Skeletal muscle tissue (tissue), 4 donors: ENCODE measurements around the gene PCDH12. TPM values are rescaled to one million over a fixed set of nuclear protein-coding genes. Genes with fewer than 3 reads are reported as not detected.
"Not testable (repeated sequence)": the region's sequence is repeated elsewhere in the genome, so short reads cannot be mapped to it uniquely, and the experiment has no call there.

Experiments used
- H3K27ac ChIP-seq: one replicate; pipeline ENCODE4 v1.7.0; 2013; ENCODE audit warnings: mild to moderate bottlenecking, low read depth, low read length, inconsistent platforms
- H3K27me3 ChIP-seq, 3 donors: one replicate each; pipeline ENCODE4 v1.7.0; 2013; ENCODE audit warnings: low read length in 3 of 3; ENCODE audit not compliant: control insufficient read depth in 3 of 3, insufficient read depth in 3 of 3
- H3K36me3 ChIP-seq, 3 donors: one replicate each; pipeline ENCODE4 v1.7.0; 2013; ENCODE audit warnings: low read length in 3 of 3; ENCODE audit not compliant: control insufficient read depth in 3 of 3, insufficient read depth in 3 of 3
- H3K4me1 ChIP-seq, 3 donors: one replicate each; pipeline ENCODE4 v1.7.0; 2013; ENCODE audit warnings: low read length in 3 of 3, mild to moderate bottlenecking in 3 of 3; ENCODE audit not compliant: control insufficient read depth in 3 of 3, insufficient read depth in 3 of 3
- H3K4me3 ChIP-seq, 3 donors: one replicate each; pipeline ENCODE4 v1.7.0; 2013; ENCODE audit warnings: low read length in 3 of 3
- H3K9ac ChIP-seq, 3 donors: one replicate each; pipeline ENCODE4 v1.7.0; 2013; ENCODE audit warnings: low read length in 3 of 3, mild to moderate bottlenecking in 3 of 3, moderate library complexity in 2 of 3, low read depth in 1 of 3
- H3K9me3 ChIP-seq, 3 donors: one replicate each; pipeline ENCODE4 v1.7.0; 2013; ENCODE audit warnings: low read length in 3 of 3; ENCODE audit not compliant: control insufficient read depth in 3 of 3
- total RNA-seq: library from RNA; depleted of rRNA; stranded (reverse); fragments of >200 nt; gene quantifications from one replicate; pipeline ENCODE4 v1.2.3, GENCODE V29; 2014
- donor health status: Osteomylitis.

The PCDH12 gene
- total RNA-seq, 1 donor from 2014 or later, result 12.0 TPM

DNA sequence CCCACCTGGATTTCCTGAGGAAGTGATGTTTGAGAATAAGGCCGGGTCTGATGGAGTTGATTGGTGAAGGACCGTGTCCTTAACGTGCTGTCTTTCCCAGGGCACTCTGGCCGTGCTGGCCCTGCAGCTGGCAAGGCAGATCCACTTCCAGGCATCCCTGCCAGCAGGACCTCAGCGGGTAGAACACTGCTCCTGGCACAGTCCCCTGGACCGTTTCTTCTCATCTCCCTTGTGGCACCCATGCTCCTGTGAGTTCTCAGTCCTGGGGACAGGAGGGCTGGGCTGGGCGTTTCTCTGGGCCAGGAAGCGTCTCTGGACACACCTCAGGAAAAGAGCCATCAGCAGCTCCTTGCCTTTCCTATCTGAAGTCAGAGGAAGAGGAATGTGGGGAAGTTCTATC, 30.0 kb downstream of the PCDH12 start:
- H3K27ac ChIP-seq, result no peak overlapping the region

DNA sequence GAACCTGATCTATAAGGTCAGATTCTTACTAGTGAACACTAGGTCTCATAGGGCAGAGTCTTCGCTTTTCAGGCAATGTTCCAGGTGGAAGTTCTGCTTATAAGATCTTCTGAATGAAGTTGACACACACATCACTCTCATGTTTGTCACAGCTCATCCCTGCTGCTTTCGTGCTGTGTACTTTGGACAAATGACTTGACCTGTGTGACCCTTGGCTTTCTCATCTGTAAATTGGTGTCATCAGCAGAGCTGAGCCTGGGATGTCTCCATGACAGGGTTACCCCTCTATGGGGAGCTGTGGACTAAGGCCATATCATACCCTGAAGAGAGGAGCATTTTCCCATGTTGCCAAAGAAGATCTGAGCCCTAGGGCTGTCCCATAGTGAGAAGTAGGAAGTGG, 31.6 kb downstream of the PCDH12 start:
- H3K27me3 ChIP-seq, result no peaks in the 10 kb centered on the region
- H3K9me3 ChIP-seq, result no peaks in the 10 kb centered on the region
- H3K4me3 ChIP-seq, result no peak overlapping the region
- H3K36me3 ChIP-seq, result peaks cover 53 to 55% (median 55%) of the 10 kb centered on the region in 3 donors
- peaks cover 13 to 34% (median 25%) of the 10 kb centered on the region in 3 donors for H3K4me1 ChIP-seq
- peak overlapping the region in 1 of 3 donors; percentile 52 for H3K9ac ChIP-seq
- H3K27ac ChIP-seq, result no peak overlapping the region

More for the DNA sequence above, 30.0 kb downstream of the PCDH12 start:
- Histone ChIP-seq H3K4me3 (no peak overlapping the region), H3K9me3 (no peaks in the 10 kb centered on the region), H3K4me1 (peaks cover 13 to 26% (median 19%) of the 10 kb centered on the region in 3 donors), H3K27me3 (no peaks in the 10 kb centered on the region), H3K9ac (no peak overlapping the region), H3K36me3 (peaks cover 66 to 67% (median 67%) of the 10 kb centered on the region in 3 donors)

DNA sequence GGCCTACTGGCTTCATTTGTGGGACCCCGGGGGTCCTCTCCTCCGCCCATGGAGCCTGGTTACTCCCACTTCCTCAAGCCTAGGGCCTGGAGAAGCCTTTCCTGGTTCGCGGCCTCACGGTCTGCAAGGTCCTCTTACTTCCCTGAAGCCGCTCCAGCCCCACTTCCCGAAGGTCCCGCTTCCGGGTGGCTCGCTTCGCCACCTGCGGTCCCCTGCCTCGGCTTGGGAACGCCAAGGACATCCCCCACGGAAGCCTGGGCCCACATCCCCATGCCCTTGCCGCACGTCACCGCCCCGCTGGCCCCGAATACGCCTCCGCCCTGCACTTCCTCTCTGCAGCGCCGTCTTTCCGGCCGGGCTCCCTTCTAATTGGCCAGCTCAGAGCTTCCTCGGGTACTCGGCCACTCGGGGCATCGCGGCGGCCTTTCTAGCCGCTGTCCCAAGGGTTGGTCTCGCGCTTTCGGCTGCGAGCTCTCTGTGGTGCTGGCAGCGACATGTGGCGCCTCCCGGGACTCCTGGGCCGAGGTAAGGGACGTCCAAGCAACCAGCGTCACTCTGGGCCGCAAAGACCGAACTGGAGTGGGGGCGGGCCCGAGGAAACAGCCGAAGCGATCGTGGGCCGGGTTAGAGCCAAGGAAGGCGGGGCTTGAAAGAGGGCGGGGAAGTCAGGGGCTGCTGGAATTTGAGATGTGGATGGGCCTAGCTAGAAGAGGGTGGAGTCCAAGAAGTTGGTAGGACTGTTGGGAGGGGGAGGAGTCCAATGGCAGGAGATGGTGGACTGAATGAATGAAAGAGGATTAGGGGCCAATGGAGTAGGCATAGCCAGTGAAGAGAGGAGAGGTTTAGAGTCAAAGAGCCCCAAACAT, 34.3 kb downstream of the PCDH12 start, which contains the start of gene DELE1:
Gene DELE1, plus strand, starts transcription at position 424 of the 866 bp plus-strand sequence. Its CDS starts 71 bp downstream, at position 495.
- Histone ChIP-seq H3K27ac (peak within 1 kb of the TSS; percentile 97), H3K4me1 (peaks cover 13 to 30% (median 25%) of the 10 kb centered on the region in 3 donors), H3K4me3 (peak within 1 kb of the TSS; percentile 82 to 95 (median 90))

DNA sequence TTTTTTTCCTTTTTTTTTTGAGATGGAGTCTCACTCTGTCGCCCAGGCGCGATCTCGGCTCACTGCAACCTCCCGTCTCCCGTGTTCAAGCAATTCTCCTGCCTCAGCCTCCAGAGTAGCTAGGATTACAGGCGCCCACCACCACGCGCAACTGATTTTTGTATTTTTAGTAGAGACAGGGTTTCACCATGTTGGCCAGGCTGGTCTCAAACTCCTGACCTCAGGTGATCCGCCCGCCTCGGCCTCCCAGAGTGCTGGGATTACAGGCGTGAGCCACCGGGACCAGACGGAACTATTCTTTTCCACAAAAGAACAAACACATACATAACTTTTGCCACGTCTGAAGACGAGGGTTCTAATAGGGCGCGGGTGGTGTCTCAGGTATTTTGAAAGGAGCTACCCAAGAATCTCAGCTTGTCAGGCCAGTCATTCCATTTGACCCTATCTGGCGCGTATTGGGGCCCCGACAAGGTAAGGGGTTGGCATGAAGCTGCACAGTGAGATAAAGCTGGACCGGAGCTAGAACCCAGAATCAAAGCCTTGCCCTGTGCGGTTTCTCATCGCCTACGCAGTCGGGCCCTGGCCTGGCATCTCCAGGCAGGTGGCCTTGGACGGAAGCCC, 35.1 kb downstream of the PCDH12 start:
- peak overlapping the region; percentile 91 to 98 (median 97) for H3K9ac ChIP-seq
- H3K4me1 ChIP-seq, result peaks cover 13 to 26% (median 19%) of the 10 kb centered on the region in 3 donors
- H3K27me3 ChIP-seq, H3K9me3 ChIP-seq: not testable (repeated sequence)
- peak overlapping the region; percentile 97 for H3K27ac ChIP-seq
- H3K36me3 ChIP-seq, result peaks cover 19 to 25% (median 24%) of the 10 kb centered on the region in 3 donors
- peak overlapping the region; percentile 82 to 95 (median 90) for H3K4me3 ChIP-seq

More for the DNA sequence above, 34.3 kb downstream of the PCDH12 start, which contains the start of gene DELE1:
- Histone ChIP-seq H3K9ac (peak within 1 kb of the TSS; percentile 91 to 98 (median 97)), H3K36me3 (peaks cover 27 to 32% (median 30%) of the 10 kb centered on the region in 3 donors), H3K27me3 (no peaks in the 10 kb centered on the region), H3K9me3 (no peaks in the 10 kb centered on the region)

DNA sequence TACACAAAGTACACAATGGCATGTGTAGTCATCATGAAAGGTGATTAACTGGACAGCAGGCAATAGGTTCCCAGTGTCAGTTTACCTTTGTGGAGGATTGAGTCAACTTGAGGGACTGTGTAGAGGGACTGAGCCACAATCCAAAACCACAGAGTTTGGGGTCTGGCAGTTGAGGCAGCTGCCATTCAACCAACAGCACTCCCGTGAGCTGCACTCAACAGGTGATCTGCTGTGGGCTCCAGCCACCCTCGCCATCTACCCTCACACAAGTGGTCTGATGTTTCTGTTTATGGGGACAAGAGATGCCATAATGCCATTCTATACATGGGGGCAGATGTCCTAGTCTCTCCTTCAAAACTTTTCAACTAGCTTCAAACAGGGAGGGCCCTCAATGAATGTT, 37.2 kb downstream of the PCDH12 start:
- Histone ChIP-seq H3K27me3 (no peaks in the 10 kb centered on the region), H3K27ac (no peak overlapping the region), H3K36me3 (peaks cover 5% of the 10 kb centered on the region in 3 donors)

DNA sequence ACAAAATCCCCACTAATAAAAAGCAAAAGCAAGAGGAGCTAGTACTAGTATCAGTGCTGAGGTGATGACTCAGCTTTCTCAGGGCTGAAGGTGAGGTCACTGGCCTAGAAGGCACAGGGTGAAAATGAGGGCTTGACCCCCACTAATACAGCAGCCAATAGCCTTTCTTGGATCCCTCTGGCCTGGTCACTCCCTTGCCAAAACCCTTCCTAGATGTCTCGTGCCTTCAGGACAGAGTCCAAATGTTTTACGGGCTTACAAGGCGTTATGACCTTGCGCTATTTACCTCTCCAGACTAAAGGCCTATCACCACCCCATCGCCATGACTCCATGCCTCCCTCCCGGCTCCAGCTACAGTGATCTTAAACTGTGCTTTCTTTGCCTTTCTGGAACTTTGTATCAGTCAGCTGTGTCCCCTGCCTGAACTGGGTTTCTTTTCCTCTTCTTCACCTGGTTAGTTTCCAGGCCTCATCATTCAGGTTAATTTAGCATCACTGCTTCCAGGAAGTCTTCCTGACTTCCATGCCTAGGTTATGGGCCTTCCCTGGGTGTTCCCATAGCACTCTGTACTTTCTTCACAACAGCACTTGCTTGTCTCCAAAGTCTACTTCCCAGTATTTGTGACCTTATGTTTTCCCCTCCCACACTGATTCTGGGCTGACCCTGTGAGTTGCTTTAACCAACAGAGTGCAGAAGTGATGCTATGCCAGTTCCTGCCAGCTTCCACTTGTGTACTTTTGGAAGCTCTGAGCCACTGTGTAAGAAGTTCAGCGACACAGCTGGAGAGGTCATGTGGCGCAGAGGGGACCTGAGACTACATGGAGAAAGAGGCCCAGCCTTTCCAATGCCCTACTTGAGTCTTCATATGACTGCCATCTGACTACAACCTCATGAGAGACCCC, 38.5 kb downstream of the PCDH12 start:
- no peak overlapping the region for H3K4me3 ChIP-seq
- no peak overlapping the region for H3K27ac ChIP-seq
- no peaks in the 10 kb centered on the region for H3K27me3 ChIP-seq
- peaks cover 5 to 18% (median 18%) of the 10 kb centered on the region in 3 donors for H3K4me1 ChIP-seq
- no peak overlapping the region for H3K9ac ChIP-seq
- H3K36me3 ChIP-seq, result no peaks in the 10 kb centered on the region
- no peaks in the 10 kb centered on the region for H3K9me3 ChIP-seq

More for the DNA sequence above, 37.2 kb downstream of the PCDH12 start:
- H3K9me3 ChIP-seq, result no peaks in the 10 kb centered on the region
- no peak overlapping the region for H3K4me3 ChIP-seq
- H3K9ac ChIP-seq, result no peak overlapping the region
- peaks cover 6 to 21% (median 19%) of the 10 kb centered on the region in 3 donors for H3K4me1 ChIP-seq

DNA sequence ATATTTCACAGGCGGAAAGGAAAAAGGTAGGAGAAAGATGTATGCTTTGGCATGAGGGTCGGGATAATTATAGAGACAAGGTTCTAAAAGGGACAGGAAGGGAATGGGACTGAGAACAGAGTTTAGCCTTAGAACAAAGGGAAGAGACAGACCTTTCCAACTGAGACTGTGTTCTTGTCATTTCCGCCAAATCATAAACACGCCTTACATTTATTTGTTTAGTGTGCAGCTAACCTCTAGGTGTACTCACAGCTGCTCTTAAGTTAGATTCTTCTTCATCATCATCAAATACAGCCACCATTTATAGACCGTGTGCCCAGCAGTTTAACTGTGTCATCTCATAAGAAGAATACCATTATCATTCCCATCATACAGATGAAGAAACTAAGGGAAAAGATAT, 40.2 kb downstream of the PCDH12 start:
- Histone ChIP-seq H3K27me3 (peaks cover 4% of the 10 kb centered on the region in 3 donors), H3K36me3 (no peaks in the 10 kb centered on the region), H3K9ac (no peak overlapping the region), H3K4me1 (peaks cover 7 to 16% (median 11%) of the 10 kb centered on the region in 3 donors), H3K4me3 (no peak overlapping the region), H3K27ac (no peak overlapping the region), H3K9me3 (no peaks in the 10 kb centered on the region)

DNA sequence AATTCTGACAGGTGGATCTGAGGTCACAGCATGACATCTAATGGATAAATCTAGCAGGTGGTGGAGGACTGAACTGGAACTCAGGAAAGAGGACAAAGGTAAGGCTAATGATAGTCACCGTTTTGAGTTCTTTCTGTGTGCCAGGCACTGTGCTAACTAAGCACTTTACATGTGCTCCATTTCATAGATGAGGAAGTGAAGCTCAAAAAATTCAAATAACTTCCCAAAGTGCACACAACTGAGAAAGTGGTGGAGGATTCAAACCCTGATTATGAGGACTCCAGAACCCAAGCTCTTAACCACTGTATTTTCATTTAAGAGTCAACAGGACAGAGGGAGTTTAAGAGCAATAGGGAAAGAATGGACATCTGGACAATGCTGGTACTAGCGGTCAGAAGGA, 41.5 kb downstream of the PCDH12 start:
- Histone ChIP-seq H3K4me3 (no peak overlapping the region), H3K27me3 (peaks cover 4 to 5% (median 4%) of the 10 kb centered on the region in 3 donors), H3K9me3 (no peaks in the 10 kb centered on the region), H3K27ac (no peak overlapping the region), H3K9ac (no peak overlapping the region), H3K36me3 (no peaks in the 10 kb centered on the region), H3K4me1 (peaks cover 4 to 12% (median 11%) of the 10 kb centered on the region in 3 donors)

DNA sequence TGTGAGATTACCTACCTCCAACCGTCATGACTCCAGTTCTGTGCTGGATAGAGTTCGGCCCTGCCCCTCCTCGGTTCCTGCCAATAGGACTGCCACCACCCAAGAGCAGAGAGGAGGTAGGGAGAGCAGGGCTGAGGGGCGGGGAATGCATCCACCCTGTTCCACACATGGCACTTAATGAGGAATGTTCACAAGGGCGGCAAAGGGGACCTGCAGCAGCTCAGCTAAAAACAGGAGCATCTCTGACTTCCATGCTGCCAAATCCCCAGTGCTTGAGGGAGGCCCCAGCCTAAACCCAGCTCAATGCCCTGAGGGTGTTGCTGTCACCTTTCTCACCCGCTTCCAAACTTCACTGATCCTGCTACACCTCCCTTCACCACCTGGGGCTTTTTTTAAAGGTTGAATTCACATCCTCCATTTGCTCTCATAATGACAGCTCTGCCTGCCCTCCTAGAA, 42.1 kb downstream of the PCDH12 start:
- peaks cover 4 to 5% (median 4%) of the 10 kb centered on the region in 3 donors for H3K27me3 ChIP-seq
- H3K4me3 ChIP-seq, result no peak overlapping the region
- H3K9ac ChIP-seq, result no peak overlapping the region
- H3K9me3 ChIP-seq, result no peaks in the 10 kb centered on the region
- H3K27ac ChIP-seq, result no peak overlapping the region
- H3K4me1 ChIP-seq, result peaks cover 4 to 11% (median 7%) of the 10 kb centered on the region in 3 donors
- no peaks in the 10 kb centered on the region for H3K36me3 ChIP-seq
